GM21528 (cell line): ENCODE results near the gene DNMBP.
A peak's percentile ranks its signal among the peaks of the same experiment; 100 is the strongest.
"Not testable (repeated sequence)": the region's sequence is repeated elsewhere in the genome, so short reads cannot be mapped to it uniquely, and the experiment has no call there.

Experiments
- ATAC-seq: cut with Tn5 transposase; IDR thresholded peaks from one replicate; pipeline ENCODE4 v1.9.1; 2021; ENCODE audit warnings: mild to moderate bottlenecking, moderate library complexity; ENCODE audit not compliant: unreplicated experiment, low FRiP score

The DNMBP gene

GRCh38 chr10:99958806-99959205 lies 50.9 kb downstream of the DNMBP start:
- no peak for ATAC-seq

- no peak for ATAC-seq
These were observed 51.4 kb downstream of the DNMBP start for GRCh38 chr10:99958302-99958701.

- ATAC-seq: not testable (repeated sequence)
These were observed 56.2 kb downstream of the DNMBP start for GRCh38 chr10:99953510-99953909.

- ATAC-seq: no peak
These were observed 56.9 kb downstream of the DNMBP start for GRCh38 chr10:99952799-99953198.

GRCh38 chr10:99946051-99946450 lies 63.7 kb downstream of the DNMBP start:
- not testable (repeated sequence) for ATAC-seq

GRCh38 chr10:99945263-99945662 lies 64.5 kb downstream of the DNMBP start:
- ATAC-seq: no peak

- no peak for ATAC-seq
These were observed 64.9 kb downstream of the DNMBP start for GRCh38 chr10:99944860-99945259.

GRCh38 chr10:99943908-99944307 lies 65.8 kb downstream of the DNMBP start:
- no peak for ATAC-seq

GRCh38 chr10:99941942-99942820 lies 67.6 kb downstream of the DNMBP start:
- ATAC-seq: no peak

GRCh38 chr10:99938563-99938962 lies 71.2 kb downstream of the DNMBP start:
- ATAC-seq: peak; percentile 75

- ATAC-seq: no peak
These were observed 72.1 kb downstream of the DNMBP start for GRCh38 chr10:99937630-99938029.

- not testable (repeated sequence) for ATAC-seq
These were observed 77.4 kb downstream of the DNMBP start for GRCh38 chr10:99932203-99932957.

GRCh38 chr10:99930731-99931550 lies 78.8 kb downstream of the DNMBP start:
- no peak for ATAC-seq

- no peak for ATAC-seq
These were observed 80.4 kb downstream of the DNMBP start for GRCh38 chr10:99929360-99929759.

GRCh38 chr10:99927721-99928280 lies 81.9 kb downstream of the DNMBP start:
- ATAC-seq: no peak

- ATAC-seq: no peak
These were observed 82.6 kb downstream of the DNMBP start for GRCh38 chr10:99926925-99927720.

- no peak for ATAC-seq
These were observed 85.1 kb downstream of the DNMBP start for GRCh38 chr10:99924451-99925255.

GRCh38 chr10:99921948-99922347 lies 87.8 kb downstream of the DNMBP start:
- ATAC-seq: no peak

GRCh38 chr10:99920901-99921300 lies 88.8 kb downstream of the DNMBP start:
- no peak for ATAC-seq
